Parathyroid adenoma (tissue), 2 donors: ENCODE data around the gene ELK3.

ENCODE experiments used
- H2AFZ ChIP-seq: fragments of 300-600 bp; sonication (generic); one replicate; pipeline ENCODE4 v1.7.0; 2017; ENCODE audit warnings: antibody characterized with exemption, mild to moderate bottlenecking
- H3K27ac ChIP-seq: fragments of 300-600 bp; sonication (generic); one replicate; pipeline ENCODE4 v1.7.0; 2017
- H3K27me3 ChIP-seq: fragments of 300-600 bp; sonication (generic); one replicate; pipeline ENCODE4 v1.7.0; 2017; ENCODE audit warnings: low read length; ENCODE audit not compliant: control insufficient read depth, insufficient read depth
- H3K36me3 ChIP-seq: fragments of 300-600 bp; sonication (generic); one replicate; pipeline ENCODE4 v1.7.0; 2017; ENCODE audit warnings: low read length; ENCODE audit not compliant: control insufficient read depth, insufficient read depth
- H3K4me1 ChIP-seq: fragments of 300-600 bp; sonication (generic); one replicate; pipeline ENCODE4 v1.7.0; 2017; ENCODE audit warnings: control low read depth
- H3K4me2 ChIP-seq: fragments of 300-600 bp; sonication (generic); one replicate; pipeline ENCODE4 v1.7.0; 2017; ENCODE audit warnings: low read length
- H3K4me3 ChIP-seq: fragments of 300-600 bp; sonication (generic); one replicate; pipeline ENCODE4 v1.7.0; 2017; ENCODE audit warnings: low read depth, low read length
- H3K79me2 ChIP-seq: fragments of 300-600 bp; sonication (generic); one replicate; pipeline ENCODE4 v1.7.0; 2017; ENCODE audit warnings: control low read depth
- H3K9ac ChIP-seq: fragments of 300-600 bp; sonication (generic); one replicate; pipeline ENCODE4 v1.7.0; 2017; ENCODE audit warnings: mild to moderate bottlenecking
- H3K9me3 ChIP-seq: fragments of 300-600 bp; sonication (generic); one replicate; pipeline ENCODE4 v1.7.0; 2017; ENCODE audit warnings: low read length; ENCODE audit not compliant: control insufficient read depth
- CTCF ChIP-seq: fragments of 300-600 bp; sonication (generic); IDR thresholded peaks from one replicate; pipeline ENCODE4 v1.7.0; 2017; ENCODE audit warnings: antibody characterized with exemption, mild to moderate bottlenecking
- donor health status: primary hyperparathyroidism.

The ELK3 gene

DNA sequence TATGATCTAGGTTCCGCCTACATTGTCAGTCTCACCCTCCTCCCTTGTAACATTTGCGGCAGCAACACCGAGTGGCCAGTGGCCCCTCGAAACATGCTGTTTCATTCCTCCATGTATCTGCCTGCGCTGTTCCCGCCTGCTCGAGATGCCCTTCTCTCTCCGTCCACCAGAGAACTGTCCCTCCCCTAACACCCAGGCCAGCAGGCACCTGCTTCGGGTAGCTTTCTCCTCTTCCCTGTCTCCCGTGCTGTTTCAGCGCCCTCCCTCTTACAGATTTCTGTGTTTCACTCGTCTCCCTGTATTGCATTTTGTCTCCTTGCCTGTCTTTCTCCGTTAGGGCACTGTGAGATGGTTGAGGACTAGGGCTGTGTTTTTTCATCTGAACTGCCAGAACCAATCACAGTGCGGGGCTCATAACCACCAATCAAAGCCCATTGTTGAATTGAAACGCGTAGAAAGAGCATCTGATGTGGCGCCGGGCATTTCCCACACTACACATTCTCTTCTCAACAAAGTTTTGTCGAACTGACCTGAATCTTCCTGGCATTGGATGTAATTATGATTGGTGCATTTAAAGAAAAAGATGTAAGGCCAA is 40.9 kb upstream of the ELK3 start:
- Histone ChIP-seq H3K9me3 (no peaks in the 10 kb centered on the region), H3K9ac (no peak overlapping the region), H3K79me2 (no peaks in the 10 kb centered on the region), H3K4me1 (no peaks in the 10 kb centered on the region), H3K27me3 (no peaks in the 10 kb centered on the region), H3K27ac (no peak overlapping the region), H3K4me2 (no peak overlapping the region), H2AFZ (no peak overlapping the region), H3K36me3 (no peaks in the 10 kb centered on the region), H3K4me3 (no peak overlapping the region)
- no peak for TF ChIP-seq CTCF

DNA sequence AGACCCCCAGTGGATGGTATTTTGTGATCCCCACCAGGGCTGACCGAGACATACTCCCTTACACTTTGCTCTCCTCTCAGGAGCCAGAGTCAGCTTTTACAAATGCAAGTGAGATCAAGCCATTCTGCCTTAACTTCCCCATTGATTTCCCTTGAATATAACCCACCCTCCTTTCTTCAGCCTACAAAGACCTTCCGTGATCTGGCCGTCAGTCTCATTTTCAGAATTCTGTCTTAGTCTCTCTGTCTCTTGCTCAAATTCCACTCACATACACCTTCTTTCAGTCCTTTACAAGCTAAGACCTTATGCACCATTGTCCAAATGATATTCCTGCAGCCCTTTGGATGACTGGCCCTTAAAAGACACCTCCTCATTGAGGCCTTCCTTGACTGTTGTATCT is 39.0 kb upstream of the ELK3 start:
- Histone ChIP-seq H3K27ac (no peak overlapping the region), H3K4me1 (no peaks in the 10 kb centered on the region), H3K4me2 (no peak overlapping the region), H3K4me3 (no peak overlapping the region), H3K9me3 (no peaks in the 10 kb centered on the region), H3K79me2 (no peaks in the 10 kb centered on the region), H3K9ac (no peak overlapping the region), H3K36me3 (no peaks in the 10 kb centered on the region), H3K27me3 (no peaks in the 10 kb centered on the region), H2AFZ (no peak overlapping the region)
- no peak for TF ChIP-seq CTCF

- no peak overlapping the region for H3K4me2 ChIP-seq
- no peak overlapping the region for H2AFZ ChIP-seq
- H3K27me3 ChIP-seq = no peaks in the 10 kb centered on the region
- no peak overlapping the region for H3K4me3 ChIP-seq
- no peaks in the 10 kb centered on the region for H3K36me3 ChIP-seq
- no peaks in the 10 kb centered on the region for H3K4me1 ChIP-seq
- no peaks in the 10 kb centered on the region for H3K9me3 ChIP-seq
- no peak for TF ChIP-seq CTCF
- H3K9ac ChIP-seq = no peak overlapping the region
- H3K27ac ChIP-seq = no peak overlapping the region
- H3K79me2 ChIP-seq = no peaks in the 10 kb centered on the region
Measured at GRCh38 chr12:96155781-96156180, 38.4 kb upstream of the ELK3 start.

DNA sequence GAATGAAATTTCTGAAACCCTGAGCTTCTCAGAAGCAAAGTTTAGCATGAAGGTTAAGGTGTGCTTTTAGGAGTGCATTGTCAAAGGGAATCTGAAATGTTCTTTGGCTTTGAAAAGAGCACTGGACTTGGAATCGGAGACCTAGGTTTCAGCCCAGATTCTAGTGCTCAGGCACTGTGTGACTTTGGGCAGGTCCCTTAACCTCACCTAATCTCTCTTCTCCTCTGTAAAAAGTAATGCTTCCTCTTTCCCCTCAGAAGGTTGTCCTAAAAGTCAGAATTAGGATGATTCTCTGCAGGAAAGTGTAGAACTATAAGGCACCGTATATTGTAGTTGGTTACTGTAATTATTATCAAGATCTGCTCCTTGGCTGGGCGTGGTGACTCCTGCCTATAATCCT is 38.0 kb upstream of the ELK3 start:
- no peak overlapping the region for H3K9ac ChIP-seq
- no peak overlapping the region for H3K4me3 ChIP-seq
- no peak overlapping the region for H3K27ac ChIP-seq
- no peaks in the 10 kb centered on the region for H3K79me2 ChIP-seq
- H3K27me3 ChIP-seq = no peaks in the 10 kb centered on the region
- no peaks in the 10 kb centered on the region for H3K36me3 ChIP-seq
- no peak for TF ChIP-seq CTCF
- H3K4me1 ChIP-seq = no peaks in the 10 kb centered on the region
- no peak overlapping the region for H3K4me2 ChIP-seq
- H2AFZ ChIP-seq = no peak overlapping the region
- no peaks in the 10 kb centered on the region for H3K9me3 ChIP-seq

DNA sequence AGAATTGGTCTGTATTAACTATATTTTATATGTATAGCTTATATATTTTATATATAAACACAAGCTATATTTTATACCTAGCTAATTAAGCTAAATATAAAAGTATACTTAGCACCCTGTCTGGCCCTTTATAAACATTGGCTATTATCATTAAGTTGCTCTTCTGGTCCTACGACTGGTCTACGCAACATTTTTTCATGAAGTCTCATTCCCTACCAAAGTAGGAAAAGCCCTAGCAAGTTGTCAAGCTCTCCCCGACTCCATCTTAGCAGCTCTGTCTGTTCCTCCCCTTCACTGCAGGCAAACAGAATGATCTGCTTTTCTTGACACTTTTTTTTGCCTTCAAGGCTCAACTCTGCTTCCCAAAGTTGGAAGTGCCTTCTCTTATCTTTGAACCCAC is 36.7 kb upstream of the ELK3 start:
- H3K4me2 ChIP-seq = no peak overlapping the region

More for the DNA sequence above, 36.7 kb upstream of the ELK3 start:
- H3K9ac ChIP-seq = no peak overlapping the region
- no peaks in the 10 kb centered on the region for H3K4me1 ChIP-seq
- no peaks in the 10 kb centered on the region for H3K9me3 ChIP-seq
- H3K36me3 ChIP-seq = no peaks in the 10 kb centered on the region
- H3K27me3 ChIP-seq = no peaks in the 10 kb centered on the region
- H3K79me2 ChIP-seq = no peaks in the 10 kb centered on the region
- no peak for TF ChIP-seq CTCF
- no peak overlapping the region for H3K4me3 ChIP-seq
- H2AFZ ChIP-seq = no peak overlapping the region
- H3K27ac ChIP-seq = no peak overlapping the region
